Measurements from ENCODE around the gene ANKS4B.
A peak's percentile ranks its signal among the peaks of the same experiment; 100 is the strongest.
"Not testable (repeated sequence)": the region's sequence is repeated elsewhere in the genome, so short reads cannot be mapped to it uniquely, and the experiment has no call there.

The ANKS4B gene

GRCh38 chr16:21289789-21290188, 56.3 kb downstream of the ANKS4B start:
- not testable (repeated sequence) for DNase-seq (ENCODE audit: low spot score)

DNA sequence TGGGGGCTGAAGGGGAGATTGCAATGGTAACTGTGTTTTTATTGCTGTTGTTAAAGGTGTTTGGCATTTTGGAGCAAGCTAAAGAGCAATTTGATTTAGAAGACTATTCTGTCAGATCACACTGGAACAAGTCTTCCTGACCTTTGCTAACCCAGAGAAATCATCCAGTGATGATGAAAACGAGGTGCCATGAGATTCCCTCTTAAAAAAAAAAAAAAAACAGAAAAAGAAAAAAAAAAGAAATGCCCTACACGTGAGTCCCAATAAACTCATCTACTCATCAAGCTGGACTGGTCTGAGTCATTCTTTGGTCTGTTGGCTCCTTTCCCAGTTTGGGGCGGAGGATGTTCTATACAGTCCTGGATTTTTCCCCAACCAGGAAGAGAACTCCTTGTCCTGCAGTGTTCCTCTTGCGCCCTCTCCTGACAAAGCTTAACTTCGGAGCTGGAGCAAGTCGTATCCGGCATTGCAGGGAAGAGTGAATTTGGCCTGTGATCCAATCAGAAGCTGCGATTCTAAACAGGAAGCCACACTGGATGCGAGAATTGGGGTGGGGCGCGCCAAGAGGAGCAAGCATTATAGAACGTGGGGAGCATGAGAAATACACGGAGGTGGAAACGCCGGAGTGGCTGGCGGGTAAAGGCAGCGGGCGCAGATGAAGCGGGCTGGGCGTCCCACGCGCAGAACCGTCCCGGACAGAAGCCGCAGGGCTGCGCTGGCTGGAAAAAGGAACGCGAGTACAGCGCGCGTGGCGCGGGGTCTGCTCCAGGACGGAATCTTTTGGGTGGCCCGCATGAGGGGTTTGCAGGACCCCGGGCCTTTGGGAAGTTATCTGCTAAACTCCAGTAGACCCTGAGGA, 67.0 kb downstream of the ANKS4B start:
- DNase-seq (ENCODE audit: low spot score): peak; percentile 85

DNA sequence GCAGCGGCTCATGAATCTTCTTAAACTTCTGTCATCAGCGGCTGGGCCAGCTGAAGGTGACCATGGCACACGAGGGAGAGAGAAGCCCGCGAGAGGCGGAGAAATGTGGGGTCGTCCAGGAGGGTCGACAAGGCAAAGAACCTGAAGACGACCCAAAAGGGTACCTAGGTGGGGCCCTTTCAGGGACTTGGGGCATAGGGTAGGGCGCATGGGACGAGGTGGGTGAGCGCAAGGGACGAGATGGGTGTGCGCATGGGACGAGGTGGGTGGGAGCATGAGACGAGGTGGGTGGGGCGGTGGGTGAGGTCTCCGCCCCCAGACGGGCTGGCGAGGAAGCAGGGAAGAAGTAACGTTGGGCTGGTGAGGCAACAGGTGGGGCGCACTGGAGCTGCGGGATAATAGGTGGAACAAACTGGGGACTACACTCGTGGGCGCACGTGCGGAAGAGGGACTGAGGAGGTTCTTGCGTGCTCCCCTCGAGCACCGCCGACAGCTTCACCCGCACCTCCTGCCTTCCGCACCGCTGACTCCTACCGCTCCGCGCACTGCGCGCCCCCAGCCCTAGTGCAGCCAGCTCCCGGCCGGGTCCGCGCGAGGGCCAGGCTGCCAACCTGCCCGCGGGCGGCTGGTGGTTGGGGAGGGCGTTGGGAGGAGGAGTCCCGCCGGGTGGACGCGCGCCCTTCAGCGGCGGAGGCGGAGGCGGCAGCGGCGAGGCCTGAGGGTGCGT, 67.8 kb downstream of the ANKS4B start:
- DNase-seq (ENCODE audit: low spot score): peak; percentile 81

- no peak for DNase-seq (ENCODE audit: low spot score)
Observed at GRCh38 chr16:21301895-21302291, 68.4 kb downstream of the ANKS4B start.

DNA sequence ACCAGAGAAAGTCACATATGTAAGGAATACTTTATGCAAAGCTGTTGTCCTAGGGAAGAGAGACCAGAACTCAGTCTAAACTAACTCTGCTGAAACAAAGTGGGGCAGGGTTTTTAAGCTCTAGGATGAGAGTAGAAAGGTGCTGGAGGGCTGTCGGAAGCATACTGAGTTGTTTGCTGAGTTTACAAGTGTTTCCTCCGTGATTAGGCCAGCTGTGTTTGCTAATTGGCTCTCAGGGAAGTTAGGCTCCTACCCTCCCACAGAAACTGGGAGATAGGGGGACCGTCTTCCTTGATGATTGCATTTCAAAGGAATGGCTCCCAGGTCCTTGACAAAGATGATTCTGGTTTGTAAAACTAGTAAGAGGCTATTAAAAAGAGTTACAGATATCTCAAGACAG, 69.0 kb downstream of the ANKS4B start:
- no peak for DNase-seq (ENCODE audit: low spot score)

GRCh38 chr16:21302898-21303528, 69.5 kb downstream of the ANKS4B start:
- DNase-seq (ENCODE audit: low spot score): no peak
